ENCODE data around the gene SYNE2.

The SYNE2 gene

GRCh38 chr14:64246688-64247087, 393.9 kb downstream of the SYNE2 start:
- H3K4me3 ChIP-seq (replicated peaks; ENCODE audit: insufficient read depth, low read length) = no peak overlapping the region
- H3K27me3 ChIP-seq (ENCODE audit: insufficient read depth, poor library complexity, severe bottlenecking) = no peaks in the 10 kb centered on the region
- TF ChIP-seq REST (IDR thresholded peaks at IDR 0.05; ENCODE audit: insufficient replicate concordance, low read depth) = no peak
- TF ChIP-seq CTCF (IDR thresholded peaks at IDR 0.05; ENCODE audit: insufficient read depth, low read length) = no peak
- DNase-seq (ENCODE audit: low read depth in 1 of 2, low spot score in 1 of 2) = no peak
- no peak overlapping the region for H3K27ac ChIP-seq (replicated peaks)

- DNase-seq (ENCODE audit: low read depth in 1 of 2, low spot score in 1 of 2) = no peak
- Histone ChIP-seq H3K4me3 (replicated peaks; ENCODE audit: insufficient read depth, low read length) (no peak overlapping the region), H3K27ac (replicated peaks) (no peak overlapping the region), H3K27me3 (ENCODE audit: insufficient read depth, poor library complexity, severe bottlenecking) (no peaks in the 10 kb centered on the region)
- TF ChIP-seq GABPA (IDR thresholded peaks at IDR 0.05; ENCODE audit: low read depth) (no peak), CTCF (IDR thresholded peaks at IDR 0.05; ENCODE audit: insufficient read depth, low read length) (no peak), SPI1 (IDR thresholded peaks at IDR 0.05; ENCODE audit: borderline replicate concordance, low read depth) (no peak), REST (IDR thresholded peaks at IDR 0.05; ENCODE audit: insufficient replicate concordance, low read depth) (no peak), POLR2AphosphoS5 (IDR thresholded peaks at IDR 0.05; ENCODE audit: low read depth) (no peak)
Measured at GRCh38 chr14:64247195-64247594, 394.4 kb downstream of the SYNE2 start.

- H3K27ac ChIP-seq (replicated peaks) = no peak overlapping the region
- H3K27me3 ChIP-seq (ENCODE audit: insufficient read depth, poor library complexity, severe bottlenecking) = no peaks in the 10 kb centered on the region
- DNase-seq (ENCODE audit: low read depth in 1 of 2, low spot score in 1 of 2) = no peak
- H3K4me3 ChIP-seq (replicated peaks; ENCODE audit: insufficient read depth, low read length) = no peak overlapping the region
- TF ChIP-seq SPI1 (IDR thresholded peaks at IDR 0.05; ENCODE audit: borderline replicate concordance, low read depth) (no peak), CTCF (IDR thresholded peaks at IDR 0.05; ENCODE audit: insufficient read depth, low read length) (no peak), GABPA (IDR thresholded peaks at IDR 0.05; ENCODE audit: low read depth) (no peak), REST (IDR thresholded peaks at IDR 0.05; ENCODE audit: insufficient replicate concordance, low read depth) (no peak), POLR2AphosphoS5 (IDR thresholded peaks at IDR 0.05; ENCODE audit: low read depth) (no peak)
Measured at GRCh38 chr14:64248689-64249088, 395.9 kb downstream of the SYNE2 start.

All from HL-60 (cell line).